ENCODE results near the gene KL. TPM values are rescaled to one million over a fixed set of nuclear protein-coding genes. Genes with fewer than 3 reads are reported as not detected.

KL gene
- polyA plus RNA-seq, 2 of the 4 experiments (the other 2 are of a cell fraction), result 0.01 TPM; not detected in 1

GRCh38 chr13:33066329-33066728 lies 50.1 kb downstream of the KL start:
- Histone ChIP-seq H3K4me3 (no peak overlapping the region), H3K4me2 (no peak overlapping the region), H3K27ac (no peak overlapping the region), H3K9me3 (no peaks in the 10 kb centered on the region), H3K4me1 (no peaks in the 10 kb centered on the region)
- TF ChIP-seq ZSCAN20 (CRISPR knock-in tag; IDR thresholded peaks at IDR 0.05), result no peak
- no peak for TF ChIP-seq FOXS1 (CRISPR knock-in tag; IDR thresholded peaks at IDR 0.05)
- TF ChIP-seq CHD2 (IDR thresholded peaks at IDR 0.05; ENCODE audit: low read length, partially characterized antibody), result no peak
- no peak for TF ChIP-seq CEBPB (IDR thresholded peaks at IDR 0.05)
- TF ChIP-seq MYC (IDR thresholded peaks at IDR 0.05; ENCODE audit: borderline replicate concordance, low read length), result no peak
- no peak for TF ChIP-seq HOXB5 (CRISPR knock-in tag; IDR thresholded peaks at IDR 0.05)
- TF ChIP-seq EP300 (IDR thresholded peaks at IDR 0.05), result no peak
- no peak for TF ChIP-seq RNF2 (IDR thresholded peaks at IDR 0.05; ENCODE audit: borderline replicate concordance, low read depth)
- TF ChIP-seq CBX8 (IDR thresholded peaks at IDR 0.05), result no peak
- TF ChIP-seq JUNB (IDR thresholded peaks at IDR 0.05), result no peak
- no peak for TF ChIP-seq RARB (CRISPR knock-in tag; IDR thresholded peaks at IDR 0.05)
- no peak for TF ChIP-seq FOSB (CRISPR knock-in tag; IDR thresholded peaks at IDR 0.05)
- TF ChIP-seq ELK1 (IDR thresholded peaks at IDR 0.05; ENCODE audit: low read depth, low read length), result no peak
- no peak for TF ChIP-seq PHF8 (IDR thresholded peaks at IDR 0.05; ENCODE audit: borderline replicate concordance, low read depth)
- no peak for TF ChIP-seq EHF (CRISPR knock-in tag; IDR thresholded peaks at IDR 0.05)
- TF ChIP-seq HEYL (CRISPR knock-in tag; IDR thresholded peaks at IDR 0.05), result no peak
- no peak for TF ChIP-seq NR3C1 (IDR thresholded peaks at IDR 0.05)
- no peak for TF ChIP-seq HES2 (IDR thresholded peaks at IDR 0.05)
- no peak for TF ChIP-seq JUN (IDR thresholded peaks at IDR 0.05)
- POLR2A ChIA-PET, result no interaction called here
- no peak for ATAC-seq
- CTCF ChIA-PET, result no interaction called here
- no peak for FAIRE-seq
- WGBS (ENCODE audit: missing lambda C conversion rate), result 91% methylated on average over 18 of the region's 18 CpGs
- DNase-seq (ENCODE audit: low read depth in 1 of 2, low spot score in 1 of 2), result no peak

GRCh38 chr13:33069365-33069764 lies 53.1 kb downstream of the KL start:
- Histone ChIP-seq H3K4me1 (no peaks in the 10 kb centered on the region), H3K4me3 (no peak overlapping the region), H3K27ac (no peak overlapping the region), H3K4me2 (no peak overlapping the region), H3K9me3 (no peaks in the 10 kb centered on the region)
- TF ChIP-seq CTCF (IDR thresholded peaks at IDR 0.05) (0 out of 3 replicates have a peak, but pooled peaks have one; percentile 13), HEYL (CRISPR knock-in tag; IDR thresholded peaks at IDR 0.05) (no peak)
- ATAC-seq, result no peak
- ChIA-PET CTCF (no interaction called here), POLR2A (no interaction called here)
- WGBS (ENCODE audit: missing lambda C conversion rate), result 76% methylated on average over 2 of the region's 2 CpGs
- no peak for DNase-seq (ENCODE audit: low read depth in 1 of 2, low spot score in 1 of 2)
- no peak for FAIRE-seq

GRCh38 chr13:33070713-33071112 lies 54.5 kb downstream of the KL start:
- TF ChIP-seq HES2 (IDR thresholded peaks at IDR 0.05), result no peak
- TF ChIP-seq MAFK (IDR thresholded peaks at IDR 0.05; ENCODE audit: partially characterized antibody), result no peak
- no peak for TF ChIP-seq BCL3 (IDR thresholded peaks at IDR 0.05)
- TF ChIP-seq RCOR1 (IDR thresholded peaks at IDR 0.05; ENCODE audit: low read depth, low read length), result no peak
- 36% methylated on average over 2 of the region's 2 CpGs for WGBS (ENCODE audit: missing lambda C conversion rate)
- DNase-seq (ENCODE audit: low read depth in 1 of 2, low spot score in 1 of 2) (no peak), ATAC-seq (no peak), FAIRE-seq (no peak)
- Histone ChIP-seq H3K27ac (no peak overlapping the region), H3K4me1 (no peaks in the 10 kb centered on the region), H3K9me3 (no peaks in the 10 kb centered on the region), H3K4me3 (no peak overlapping the region), H3K4me2 (no peak overlapping the region)
- CTCF ChIA-PET, result no interaction called here
- POLR2A ChIA-PET, result no interaction called here

Data from A549 (cell line).